Mesendoderm (in vitro differentiated cells): ENCODE results near the gene FBXL17. TPM values are rescaled to one million over a fixed set of nuclear protein-coding genes. Genes with fewer than 3 reads are reported as not detected.

Experiments used
- small RNA-seq: library from polyadenylated mRNA; stranded (forward); fragments of <200 nt; extraction: miRNeasy Mini kit (QIAGEN cat#:217004); gene quantifications from one replicate; pipeline ENCODE3, GENCODE V24; 2013; ENCODE audit not compliant: insufficient read depth

Gene FBXL17

Small RNA genes lying within 50 kb of the gene (small RNA-seq; reads per million reads assigned to genes)
- gene RN7SKP122 = not detected
